HepG2 (cell line): Measurements from ENCODE around the gene DNAJC8. TPM values are rescaled to one million over a fixed set of nuclear protein-coding genes. Genes with fewer than 3 reads are reported as not detected.

Experiments used
- ATRX ChIP-seq: sonication (generic); formaldehyde crosslinking; IDR thresholded peaks from 2 replicates; pipeline ENCODE4 v1.4.0; 2020; ENCODE audit warnings: missing genetic modification reagents, borderline replicate concordance
- CBFB ChIP-seq: sonication (generic); formaldehyde crosslinking; IDR thresholded peaks from 2 replicates; pipeline ENCODE4 v1.4.0; 2020; ENCODE audit warnings: missing genetic modification reagents
- FOXK1 ChIP-seq: sonication (generic); formaldehyde crosslinking; IDR thresholded peaks from 2 replicates; pipeline ENCODE4 v1.4.0; 2020; ENCODE audit warnings: low read depth, missing genetic modification reagents, borderline replicate concordance
- GABPA ChIP-seq, 2 experiments: IDR thresholded peaks; 2 replicates each; pipeline ENCODE4 v1.6.1; 2011 to 2016; ENCODE audit warnings: low read depth in 2 of 2, low read length in 1 of 2, missing biosample characterization in 1 of 2, missing genetic modification characterization in 1 of 2
- GTF3A ChIP-seq: sonication (generic); formaldehyde crosslinking; conservative IDR thresholded peaks from 2 replicates; pipeline ENCODE4 v1.4.0; 2020; ENCODE audit warnings: mild to moderate bottlenecking, missing genetic modification reagents
- HMGA1 ChIP-seq: sonication (generic); formaldehyde crosslinking; conservative IDR thresholded peaks from 2 replicates; pipeline ENCODE4 v1.4.0; 2020; ENCODE audit warnings: missing genetic modification reagents
- HOXA7 ChIP-seq: sonication (generic); formaldehyde crosslinking; IDR thresholded peaks from 2 replicates; pipeline ENCODE4 v1.8.1; 2022; ENCODE audit warnings: mild to moderate bottlenecking, missing genetic modification reagents, moderate library complexity
- IKZF4 ChIP-seq: sonication (generic); formaldehyde crosslinking; IDR thresholded peaks from 2 replicates; pipeline ENCODE4 v1.5.1; 2020; ENCODE audit warnings: borderline replicate concordance, mild to moderate bottlenecking, low read depth, missing genetic modification reagents; ENCODE audit errors: not compliant biosample characterization
- NAIF1 ChIP-seq: sonication (generic); formaldehyde crosslinking; IDR thresholded peaks from 2 replicates; pipeline ENCODE4 v1.5.0; 2020; ENCODE audit warnings: mild to moderate bottlenecking, missing genetic modification reagents, borderline replicate concordance
- NFE2L2 ChIP-seq: fragments of 150-350 bp; IDR thresholded peaks from 2 replicates; pipeline ENCODE4 v1.6.1; 2014; ENCODE audit warnings: low read length
- RFXAP ChIP-seq: sonication (generic); formaldehyde crosslinking; IDR thresholded peaks from 2 replicates; pipeline ENCODE4 v1.4.0; 2020; ENCODE audit warnings: missing genetic modification reagents, borderline replicate concordance
- SNAPC2 ChIP-seq: sonication (generic); formaldehyde crosslinking; IDR thresholded peaks from 2 replicates; pipeline ENCODE4 v1.8.1; 2022; ENCODE audit warnings: mild to moderate bottlenecking, missing genetic modification reagents
- ZNF598 ChIP-seq: sonication (generic); formaldehyde crosslinking; IDR thresholded peaks from 2 replicates; pipeline ENCODE4 v1.5.1; 2020; ENCODE audit warnings: mild to moderate bottlenecking, missing genetic modification reagents, borderline replicate concordance
- ZNF609 ChIP-seq: sonication (generic); formaldehyde crosslinking; IDR thresholded peaks from 2 replicates; pipeline ENCODE4 v1.4.0; 2020; ENCODE audit warnings: mild to moderate bottlenecking, missing genetic modification reagents, borderline replicate concordance
- ZNF652 ChIP-seq: IDR thresholded peaks from 2 replicates; pipeline ENCODE4 v1.6.1; 2016; ENCODE audit warnings: low read depth, borderline replicate concordance
- ZNF670 ChIP-seq: sonication (generic); formaldehyde crosslinking; IDR thresholded peaks from 2 replicates; pipeline ENCODE4 v1.8.0; 2022; ENCODE audit warnings: mild to moderate bottlenecking, missing genetic modification reagents, borderline replicate concordance
- ZNF761 ChIP-seq: sonication (generic); formaldehyde crosslinking; conservative IDR thresholded peaks from 2 replicates; pipeline ENCODE4 v1.4.0; 2020; ENCODE audit warnings: mild to moderate bottlenecking, missing genetic modification reagents
- ZNF883 ChIP-seq: sonication (generic); formaldehyde crosslinking; IDR thresholded peaks from 2 replicates; pipeline ENCODE4 v1.5.1; 2020; ENCODE audit warnings: mild to moderate bottlenecking, missing genetic modification reagents; ENCODE audit errors: not compliant biosample characterization
- polyA plus RNA-seq, 8 experiments: library from polyadenylated mRNA; depleted of rRNA in 3 of 8; stranded (reverse) in 7 of 8; unstranded in 1 of 8; fragments of >200 nt; fragmentation: Illumina TruSeq in 4 of 8; extraction: Trizol in 4 of 8; gene quantifications; 2 replicates each; pipeline versions ENCODE4 v1.2.1 to v1.2.3, GENCODE V29; 2011 to 2016; ENCODE audit warnings: low read depth in 4 of 8, missing spikeins in 1 of 8, mixed read lengths in 1 of 8; ENCODE audit not compliant: insufficient read depth in 1 of 8
- total RNA-seq, 5 experiments: library from RNA; depleted of rRNA; stranded (reverse); fragments of >200 nt; fragmentation: Illumina TruSeq; extraction: Trizol; gene quantifications; 2 replicates each; pipeline ENCODE4 v1.2.3, GENCODE V29; 2016; ENCODE audit warnings: low read depth in 1 of 5
- TF ChIP-seq, protein P1 (sequence below): sonication (generic); formaldehyde crosslinking; conservative IDR thresholded peaks from 2 replicates; pipeline ENCODE4 v1.4.0; 2020; ENCODE audit warnings: mild to moderate bottlenecking, missing genetic modification reagents, moderate library complexity

The DNAJC8 gene
- total and polyA plus RNA-seq, 2 of the 13 experiments (the other 11 are each of a cell fraction or from before 2014, with no cell fraction given), result 54.5 to 126 TPM

GRCh38 chr1:28246427-28246832 lies 13.6 kb upstream of the DNAJC8 start (continued):
- TF ChIP-seq SNAPC2 (no peak), ZNF883 (CRISPR knock-in tag) (no peak), NFE2L2 (no peak), HMGA1 (CRISPR knock-in tag) (no peak), GTF3A (CRISPR knock-in tag) (no peak), HOXA7 (CRISPR knock-in tag) (no peak), RFXAP (CRISPR knock-in tag) (no peak), ZNF609 (CRISPR knock-in tag) (no peak), ZNF670 (CRISPR knock-in tag) (0 out of 2 replicates have a peak, but pooled peaks have one; percentile 30), ZNF652 (CRISPR knock-in tag) (peak; percentile 12; the same call in 1 of the 2 replicates), CBFB (no peak), ZNF761 (CRISPR knock-in tag) (no peak), GABPA (IDR thresholded peaks at IDR 0.05; ENCODE audit: low read depth, low read length) (no peak), GABPA (CRISPR knock-in tag; IDR thresholded peaks at IDR 0.05; ENCODE audit: low read depth) (peak; percentile 44), FOXK1 (CRISPR knock-in tag) (peak; percentile 61; the same call in 1 of the 2 replicates), ZNF598 (no peak), IKZF4 (CRISPR knock-in tag) (no peak), ATRX (CRISPR knock-in tag) (no peak), NAIF1 (CRISPR knock-in tag) (no peak)
- TF ChIP-seq, protein P1, sequence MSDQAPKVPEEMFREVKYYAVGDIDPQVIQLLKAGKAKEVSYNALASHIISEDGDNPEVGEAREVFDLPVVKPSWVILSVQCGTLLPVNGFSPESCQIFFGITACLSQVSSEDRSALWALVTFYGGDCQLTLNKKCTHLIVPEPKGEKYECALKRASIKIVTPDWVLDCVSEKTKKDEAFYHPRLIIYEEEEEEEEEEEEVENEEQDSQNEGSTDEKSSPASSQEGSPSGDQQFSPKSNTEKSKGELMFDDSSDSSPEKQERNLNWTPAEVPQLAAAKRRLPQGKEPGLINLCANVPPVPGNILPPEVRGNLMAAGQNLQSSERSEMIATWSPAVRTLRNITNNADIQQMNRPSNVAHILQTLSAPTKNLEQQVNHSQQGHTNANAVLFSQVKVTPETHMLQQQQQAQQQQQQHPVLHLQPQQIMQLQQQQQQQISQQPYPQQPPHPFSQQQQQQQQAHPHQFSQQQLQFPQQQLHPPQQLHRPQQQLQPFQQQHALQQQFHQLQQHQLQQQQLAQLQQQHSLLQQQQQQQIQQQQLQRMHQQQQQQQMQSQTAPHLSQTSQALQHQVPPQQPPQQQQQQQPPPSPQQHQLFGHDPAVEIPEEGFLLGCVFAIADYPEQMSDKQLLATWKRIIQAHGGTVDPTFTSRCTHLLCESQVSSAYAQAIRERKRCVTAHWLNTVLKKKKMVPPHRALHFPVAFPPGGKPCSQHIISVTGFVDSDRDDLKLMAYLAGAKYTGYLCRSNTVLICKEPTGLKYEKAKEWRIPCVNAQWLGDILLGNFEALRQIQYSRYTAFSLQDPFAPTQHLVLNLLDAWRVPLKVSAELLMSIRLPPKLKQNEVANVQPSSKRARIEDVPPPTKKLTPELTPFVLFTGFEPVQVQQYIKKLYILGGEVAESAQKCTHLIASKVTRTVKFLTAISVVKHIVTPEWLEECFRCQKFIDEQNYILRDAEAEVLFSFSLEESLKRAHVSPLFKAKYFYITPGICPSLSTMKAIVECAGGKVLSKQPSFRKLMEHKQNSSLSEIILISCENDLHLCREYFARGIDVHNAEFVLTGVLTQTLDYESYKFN (CRISPR knock-in tag), result peak; percentile 50
